ENCODE data around the gene DSC1. TPM values are rescaled to one million over a fixed set of nuclear protein-coding genes. Genes with fewer than 3 reads are reported as not detected.

Gene DSC1
- total RNA-seq, 4 donors from 2014 or later, result not detected

DNA sequence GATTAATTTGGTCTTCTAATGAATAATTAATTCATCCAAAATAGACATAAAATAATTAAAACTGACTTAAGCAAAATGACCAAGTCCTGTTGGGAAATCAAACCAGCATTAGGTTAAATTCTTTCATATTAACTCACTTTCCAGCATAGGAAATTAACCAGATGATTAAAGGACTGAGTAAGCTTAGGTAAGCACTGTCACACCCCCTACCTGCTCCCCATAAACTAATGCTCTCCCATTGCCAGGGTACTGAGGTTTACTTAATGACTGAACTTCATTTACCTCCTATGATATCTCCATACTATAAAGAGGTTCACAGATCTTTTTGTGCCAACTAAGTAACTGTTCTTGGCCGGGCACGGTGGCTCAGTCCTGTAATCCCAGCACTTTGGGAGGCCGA is 74.1 kb downstream of the DSC1 start:
- in situ Hi-C loops (cut with MboI; ENCODE audit: low pct_ligation_motif_present in 1 of 4, low pct_unique_long_range_greater_than_20kb in 1 of 4, low sequenced_read_pairs in 3 of 4), result loop anchor here in 3 of 4 donors (25.0 kb wide), 3 partner anchors 324 to 449 kb away; no protein-coding TSS in a partner anchor
- intact Hi-C loops (cut with DNase I; ENCODE audit: low total_unique reads), result no loop called here
- Histone ChIP-seq H3K36me3 (peaks cover 0 to 21% (median 2%) of the 10 kb centered on the region in 4 donors), H3K27me3 (no peaks in the 10 kb centered on the region), H3K9me3 (no peaks in the 10 kb centered on the region), H3K4me1 (no peaks in the 10 kb centered on the region), H3K27ac (no peak overlapping the region), H3K4me3 (no peak overlapping the region)
- WGBS, 2 donors (ENCODE audit: low coverage in 1 of 2), result 80 to 86% methylated on average over 1 to 3 of the region's 3 CpGs
- TF ChIP-seq EP300 (IDR thresholded peaks at IDR 0.05; ENCODE audit: low read depth), result no peak
- no peak for TF ChIP-seq POLR2AphosphoS5 (IDR thresholded peaks at IDR 0.05)
- no peak for TF ChIP-seq POLR2A (IDR thresholded peaks at IDR 0.05)
- no peak for TF ChIP-seq CTCF (IDR thresholded peaks at IDR 0.05)
- no peak for DNase-seq

- intact Hi-C loops (cut with DNase I; ENCODE audit: low total_unique reads), result no loop called here
- Histone ChIP-seq H3K4me1 (no peaks in the 10 kb centered on the region), H3K9me3 (no peaks in the 10 kb centered on the region), H3K27ac (no peak overlapping the region), H3K27me3 (no peaks in the 10 kb centered on the region), H3K4me3 (no peak overlapping the region), H3K36me3 (peaks cover 0 to 21% (median 9%) of the 10 kb centered on the region in 4 donors)
- WGBS, 2 donors (ENCODE audit: low coverage in 1 of 2), result 88 to 90% methylated on average over 3 of the region's 3 CpGs
- in situ Hi-C loops (cut with MboI; ENCODE audit: low pct_ligation_motif_present in 1 of 4, low pct_unique_long_range_greater_than_20kb in 1 of 4, low sequenced_read_pairs in 3 of 4), result loop anchor here in 3 of 4 donors (25.0 kb wide), 3 partner anchors 332 to 457 kb away; no protein-coding TSS in a partner anchor
- no peak for DNase-seq
- TF ChIP-seq POLR2AphosphoS5 (IDR thresholded peaks at IDR 0.05), result no peak
- no peak for TF ChIP-seq POLR2A (IDR thresholded peaks at IDR 0.05)
- TF ChIP-seq CTCF (IDR thresholded peaks at IDR 0.05), result no peak
- TF ChIP-seq EP300 (IDR thresholded peaks at IDR 0.05; ENCODE audit: low read depth), result no peak
These were observed 82.7 kb downstream of the DSC1 start for GRCh38 chr18:31079973-31080372.

Other genes starting within 250 kb of the DSC1 start
- gene DSC3, start 120.1 kb downstream of the DSC1 start, total RNA-seq, result under 1 TPM in 2 of 4 donors, not detected in 2; 0.14 to 0.16 TPM
- gene DSC2, start 60.4 kb downstream of the DSC1 start, total RNA-seq, result 100 to 1,000 TPM in 2 of 4 donors, 10 to 100 TPM in 2; 14.5 to 113 (median 86.1) TPM
- under 1 TPM in 1 of 4 donors, not detected in 3; 0.16 TPM for gene DSG1, start 155.3 kb upstream of the DSC1 start, total RNA-seq
- gene DSG4, start 213.9 kb upstream of the DSC1 start, total RNA-seq, result not detected

Measured in transverse colon (tissue), 4 donors.